ENCODE data around the gene SLC38A5.

DNA sequence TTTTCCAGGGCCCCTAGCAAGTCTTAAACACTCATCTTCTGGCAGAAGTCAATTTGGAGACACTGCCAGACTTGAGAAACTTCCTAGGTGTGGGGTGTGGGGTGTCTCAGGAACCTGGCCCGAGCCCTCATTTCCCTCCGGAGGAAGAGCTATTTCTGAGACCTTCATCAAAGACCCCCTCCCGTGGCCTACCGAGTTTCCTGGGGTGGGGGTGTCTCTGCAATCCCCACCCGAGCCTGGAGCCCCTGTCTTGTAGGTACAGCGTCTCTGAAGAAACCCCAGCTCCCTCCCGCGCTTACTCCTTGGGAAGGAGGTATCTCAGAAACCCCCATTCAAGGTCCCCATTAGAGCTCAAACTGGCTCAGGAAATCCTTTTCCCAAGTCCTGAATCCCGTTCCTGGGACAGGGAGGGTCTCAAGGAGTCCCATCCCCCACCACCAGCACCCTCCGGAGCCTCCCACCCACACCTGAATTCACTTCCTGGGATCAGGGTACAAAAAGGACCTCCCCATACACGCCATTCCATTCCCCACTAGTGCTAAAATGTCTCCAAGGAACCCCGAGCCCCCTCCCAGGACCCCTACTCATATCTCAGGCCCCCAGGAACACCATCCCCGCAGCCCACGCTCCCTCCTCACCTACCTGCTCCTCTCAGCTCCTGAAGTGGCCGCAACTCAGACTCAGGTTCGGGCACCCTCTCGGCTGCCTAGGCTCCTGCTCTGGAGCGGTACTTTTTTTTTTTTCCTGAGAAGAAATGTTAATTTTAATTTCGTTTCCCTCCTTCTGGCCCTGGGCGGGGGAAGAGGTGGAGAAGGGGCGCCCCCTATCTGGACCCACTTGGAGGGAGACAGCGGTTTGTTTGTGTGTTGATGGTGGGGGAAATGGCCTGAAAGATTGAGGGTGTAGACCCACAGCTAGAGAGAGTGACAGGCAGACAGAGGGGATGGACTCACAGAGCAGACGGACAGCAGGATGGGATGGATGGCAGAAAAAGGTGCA lies 1.1 kb downstream of the SLC38A5 start:
- TF ChIP-seq, protein P1, sequence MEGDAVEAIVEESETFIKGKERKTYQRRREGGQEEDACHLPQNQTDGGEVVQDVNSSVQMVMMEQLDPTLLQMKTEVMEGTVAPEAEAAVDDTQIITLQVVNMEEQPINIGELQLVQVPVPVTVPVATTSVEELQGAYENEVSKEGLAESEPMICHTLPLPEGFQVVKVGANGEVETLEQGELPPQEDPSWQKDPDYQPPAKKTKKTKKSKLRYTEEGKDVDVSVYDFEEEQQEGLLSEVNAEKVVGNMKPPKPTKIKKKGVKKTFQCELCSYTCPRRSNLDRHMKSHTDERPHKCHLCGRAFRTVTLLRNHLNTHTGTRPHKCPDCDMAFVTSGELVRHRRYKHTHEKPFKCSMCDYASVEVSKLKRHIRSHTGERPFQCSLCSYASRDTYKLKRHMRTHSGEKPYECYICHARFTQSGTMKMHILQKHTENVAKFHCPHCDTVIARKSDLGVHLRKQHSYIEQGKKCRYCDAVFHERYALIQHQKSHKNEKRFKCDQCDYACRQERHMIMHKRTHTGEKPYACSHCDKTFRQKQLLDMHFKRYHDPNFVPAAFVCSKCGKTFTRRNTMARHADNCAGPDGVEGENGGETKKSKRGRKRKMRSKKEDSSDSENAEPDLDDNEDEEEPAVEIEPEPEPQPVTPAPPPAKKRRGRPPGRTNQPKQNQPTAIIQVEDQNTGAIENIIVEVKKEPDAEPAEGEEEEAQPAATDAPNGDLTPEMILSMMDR (IDR thresholded peaks at IDR 0.05), result no peak
- no peak for TF ChIP-seq EP300 (IDR thresholded peaks at IDR 0.05)
